ENCODE results near the gene MPP2. TPM values are rescaled to one million over a fixed set of nuclear protein-coding genes. Genes with fewer than 3 reads are reported as not detected.

The MPP2 gene
- total and polyA plus RNA-seq, 2 of the 13 experiments (the other 11 are each of a cell fraction or from before 2014, with no cell fraction given) = 0.20 to 1.7 TPM

DNA sequence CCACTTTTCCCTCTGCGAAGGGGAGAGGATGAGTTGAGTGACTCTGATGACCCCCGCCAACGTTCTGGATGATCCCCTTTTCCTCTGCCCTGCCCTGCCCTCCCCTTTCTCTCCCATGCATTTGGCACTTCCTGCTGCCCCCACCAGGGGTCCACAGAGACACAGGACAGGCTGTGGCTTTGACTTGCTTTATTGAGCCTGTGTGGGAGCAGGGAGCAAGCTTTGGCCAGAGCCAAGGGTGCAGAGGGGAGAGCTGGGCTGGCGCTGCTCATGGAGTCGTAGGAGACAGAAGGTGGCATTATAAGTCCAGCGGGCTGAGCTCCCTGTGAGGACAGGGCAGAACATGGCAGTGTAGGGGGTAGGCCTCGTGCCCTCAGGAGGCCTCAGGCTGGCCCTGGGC, 33.3 kb upstream of the MPP2 start (continued):
- no peak for TF ChIP-seq KDM5B (CRISPR knock-in tag; IDR thresholded peaks at IDR 0.05; ENCODE audit: borderline replicate concordance)
- no peak for TF ChIP-seq CENPT (CRISPR knock-in tag; IDR thresholded peaks at IDR 0.05; ENCODE audit: low read depth)
- no peak for TF ChIP-seq JUN (CRISPR knock-in tag; IDR thresholded peaks at IDR 0.05)
- TF ChIP-seq, protein P1, sequence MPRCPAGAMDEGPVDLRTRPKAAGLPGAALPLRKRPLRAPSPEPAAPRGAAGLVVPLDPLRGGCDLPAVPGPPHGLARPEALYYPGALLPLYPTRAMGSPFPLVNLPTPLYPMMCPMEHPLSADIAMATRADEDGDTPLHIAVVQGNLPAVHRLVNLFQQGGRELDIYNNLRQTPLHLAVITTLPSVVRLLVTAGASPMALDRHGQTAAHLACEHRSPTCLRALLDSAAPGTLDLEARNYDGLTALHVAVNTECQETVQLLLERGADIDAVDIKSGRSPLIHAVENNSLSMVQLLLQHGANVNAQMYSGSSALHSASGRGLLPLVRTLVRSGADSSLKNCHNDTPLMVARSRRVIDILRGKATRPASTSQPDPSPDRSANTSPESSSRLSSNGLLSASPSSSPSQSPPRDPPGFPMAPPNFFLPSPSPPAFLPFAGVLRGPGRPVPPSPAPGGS (CRISPR knock-in tag; IDR thresholded peaks at IDR 0.05) = no peak
- no peak for TF ChIP-seq ZNF382 (CRISPR knock-in tag; IDR thresholded peaks at IDR 0.05; ENCODE audit: borderline replicate concordance)
- TF ChIP-seq HDAC2 (CRISPR knock-in tag; IDR thresholded peaks at IDR 0.05) = no peak
- TF ChIP-seq REL (CRISPR knock-in tag; conservative IDR thresholded peaks at IDR 0.05) = no peak
- no peak for TF ChIP-seq DPF2 (CRISPR knock-in tag; IDR thresholded peaks at IDR 0.05; ENCODE audit: borderline replicate concordance, low read depth)
- no peak for TF ChIP-seq KDM1A (CRISPR knock-in tag; IDR thresholded peaks at IDR 0.05)
- TF ChIP-seq CHCHD3 (CRISPR knock-in tag; IDR thresholded peaks at IDR 0.05) = no peak
- TF ChIP-seq, protein P2, sequence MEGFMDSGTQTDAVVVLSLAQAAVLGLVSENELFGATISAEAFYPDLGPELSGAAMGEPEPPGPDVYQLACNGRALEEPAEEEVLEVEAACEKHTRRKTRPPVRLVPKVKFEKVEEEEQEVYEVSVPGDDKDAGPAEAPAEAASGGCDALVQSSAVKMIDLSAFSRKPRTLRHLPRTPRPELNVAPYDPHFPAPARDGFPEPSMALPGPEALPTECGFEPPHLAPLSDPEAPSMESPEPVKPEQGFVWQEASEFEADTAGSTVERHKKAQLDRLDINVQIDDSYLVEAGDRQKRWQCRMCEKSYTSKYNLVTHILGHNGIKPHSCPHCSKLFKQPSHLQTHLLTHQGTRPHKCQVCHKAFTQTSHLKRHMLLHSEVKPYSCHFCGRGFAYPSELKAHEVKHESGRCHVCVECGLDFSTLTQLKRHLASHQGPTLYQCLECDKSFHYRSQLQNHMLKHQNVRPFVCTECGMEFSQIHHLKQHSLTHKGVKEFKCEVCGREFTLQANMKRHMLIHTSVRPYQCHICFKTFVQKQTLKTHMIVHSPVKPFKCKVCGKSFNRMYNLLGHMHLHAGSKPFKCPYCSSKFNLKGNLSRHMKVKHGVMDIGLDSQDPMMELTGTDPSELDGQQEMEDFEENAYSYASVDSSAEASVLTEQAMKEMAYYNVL (CRISPR knock-in tag; IDR thresholded peaks at IDR 0.05; ENCODE audit: borderline replicate concordance) = no peak
- TF ChIP-seq, protein P3, sequence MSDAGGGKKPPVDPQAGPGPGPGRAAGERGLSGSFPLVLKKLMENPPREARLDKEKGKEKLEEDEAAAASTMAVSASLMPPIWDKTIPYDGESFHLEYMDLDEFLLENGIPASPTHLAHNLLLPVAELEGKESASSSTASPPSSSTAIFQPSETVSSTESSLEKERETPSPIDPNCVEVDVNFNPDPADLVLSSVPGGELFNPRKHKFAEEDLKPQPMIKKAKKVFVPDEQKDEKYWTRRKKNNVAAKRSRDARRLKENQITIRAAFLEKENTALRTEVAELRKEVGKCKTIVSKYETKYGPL (CRISPR knock-in tag; IDR thresholded peaks at IDR 0.05) = no peak
- no peak for TF ChIP-seq KDM4B (CRISPR knock-in tag; IDR thresholded peaks at IDR 0.05)
- peak; percentile 36; the same call in 1 of the 2 replicates for TF ChIP-seq PHF8 (CRISPR knock-in tag; IDR thresholded peaks at IDR 0.05)
- no peak for TF ChIP-seq NR3C1 (CRISPR knock-in tag; IDR thresholded peaks at IDR 0.05)
- TF ChIP-seq DNMT3B (CRISPR knock-in tag; conservative IDR thresholded peaks at IDR 0.05) = no peak
- no peak for TF ChIP-seq RARA (CRISPR knock-in tag; IDR thresholded peaks at IDR 0.05)
- TF ChIP-seq HOXA3 (CRISPR knock-in tag; IDR thresholded peaks at IDR 0.05) = no peak
- TF ChIP-seq TCF7L2 (IDR thresholded peaks at IDR 0.05; ENCODE audit: low read depth, low read length) = no peak
- no peak for TF ChIP-seq ZNF644 (CRISPR knock-in tag; IDR thresholded peaks at IDR 0.05; ENCODE audit: low read depth)
- no peak for TF ChIP-seq ZNF749 (CRISPR knock-in tag; IDR thresholded peaks at IDR 0.05; ENCODE audit: borderline replicate concordance)
- TF ChIP-seq RNF2 (conservative IDR thresholded peaks at IDR 0.05; ENCODE audit: low read depth) = 0 out of 2 replicates have a peak, but pooled peaks have one; percentile 23
- TF ChIP-seq, protein P4, sequence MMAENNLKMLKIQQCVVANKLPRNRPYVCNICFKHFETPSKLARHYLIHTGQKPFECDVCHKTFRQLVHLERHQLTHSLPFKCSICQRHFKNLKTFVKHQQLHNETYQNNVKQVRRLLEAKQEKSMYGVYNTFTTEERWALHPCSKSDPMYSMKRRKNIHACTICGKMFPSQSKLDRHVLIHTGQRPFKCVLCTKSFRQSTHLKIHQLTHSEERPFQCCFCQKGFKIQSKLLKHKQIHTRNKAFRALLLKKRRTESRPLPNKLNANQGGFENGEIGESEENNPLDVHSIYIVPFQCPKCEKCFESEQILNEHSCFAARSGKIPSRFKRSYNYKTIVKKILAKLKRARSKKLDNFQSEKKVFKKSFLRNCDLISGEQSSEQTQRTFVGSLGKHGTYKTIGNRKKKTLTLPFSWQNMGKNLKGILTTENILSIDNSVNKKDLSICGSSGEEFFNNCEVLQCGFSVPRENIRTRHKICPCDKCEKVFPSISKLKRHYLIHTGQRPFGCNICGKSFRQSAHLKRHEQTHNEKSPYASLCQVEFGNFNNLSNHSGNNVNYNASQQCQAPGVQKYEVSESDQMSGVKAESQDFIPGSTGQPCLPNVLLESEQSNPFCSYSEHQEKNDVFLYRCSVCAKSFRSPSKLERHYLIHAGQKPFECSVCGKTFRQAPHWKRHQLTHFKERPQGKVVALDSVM (CRISPR knock-in tag; IDR thresholded peaks at IDR 0.05) = no peak
- no peak for TF ChIP-seq HMGA1 (CRISPR knock-in tag; conservative IDR thresholded peaks at IDR 0.05)
- no peak for TF ChIP-seq ATF1 (CRISPR knock-in tag; IDR thresholded peaks at IDR 0.05)

All from HepG2 (cell line).